Measurements from ENCODE around the gene PDIA2.

DNA sequence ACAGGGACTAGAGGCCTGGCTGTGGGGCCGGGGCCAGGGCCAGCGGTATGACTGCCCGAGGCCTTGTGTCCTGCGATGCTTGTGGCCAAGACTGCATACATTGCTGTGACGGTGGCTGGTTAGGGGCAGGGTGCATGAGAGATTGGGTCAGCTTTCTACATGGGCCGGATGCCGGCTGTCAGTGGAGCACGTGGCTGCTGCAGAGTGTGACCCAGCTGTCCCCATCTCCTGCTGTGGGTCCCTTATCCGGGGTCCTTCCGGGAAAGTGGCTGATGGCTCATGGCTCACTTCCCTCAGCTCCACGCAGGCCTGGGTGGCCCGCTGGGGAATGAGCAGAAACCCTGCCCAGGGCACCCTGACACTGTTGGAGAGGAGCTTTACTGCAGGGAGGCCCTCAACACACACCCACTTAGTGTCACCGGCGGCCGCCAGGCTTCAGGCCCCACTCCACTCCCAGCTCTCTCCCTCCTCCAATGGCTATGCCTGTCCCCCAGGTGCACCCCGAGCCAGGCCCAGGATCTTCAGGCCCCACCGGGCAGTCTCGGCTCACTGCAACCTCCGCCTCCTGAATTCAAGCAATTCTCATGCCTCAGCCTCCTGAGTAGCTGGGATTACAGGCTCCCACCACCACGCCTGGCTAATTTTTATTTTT, 6.4 kb upstream of the PDIA2 start:
- TF ChIP-seq EZH2 (IDR thresholded peaks at IDR 0.05; ENCODE audit: insufficient read depth, poor library complexity, severe bottlenecking) (no peak), EZH2phosphoT487 (IDR thresholded peaks at IDR 0.05; ENCODE audit: insufficient read depth, low read depth) (no peak)

All from GM23248 (cell line).